ENCODE data around the gene GTF3C2. TPM values are rescaled to one million over a fixed set of nuclear protein-coding genes. Genes with fewer than 3 reads are reported as not detected.

GTF3C2 gene
- total RNA-seq, 1 experiment from 2014 or later = 89.3 TPM

DNA sequence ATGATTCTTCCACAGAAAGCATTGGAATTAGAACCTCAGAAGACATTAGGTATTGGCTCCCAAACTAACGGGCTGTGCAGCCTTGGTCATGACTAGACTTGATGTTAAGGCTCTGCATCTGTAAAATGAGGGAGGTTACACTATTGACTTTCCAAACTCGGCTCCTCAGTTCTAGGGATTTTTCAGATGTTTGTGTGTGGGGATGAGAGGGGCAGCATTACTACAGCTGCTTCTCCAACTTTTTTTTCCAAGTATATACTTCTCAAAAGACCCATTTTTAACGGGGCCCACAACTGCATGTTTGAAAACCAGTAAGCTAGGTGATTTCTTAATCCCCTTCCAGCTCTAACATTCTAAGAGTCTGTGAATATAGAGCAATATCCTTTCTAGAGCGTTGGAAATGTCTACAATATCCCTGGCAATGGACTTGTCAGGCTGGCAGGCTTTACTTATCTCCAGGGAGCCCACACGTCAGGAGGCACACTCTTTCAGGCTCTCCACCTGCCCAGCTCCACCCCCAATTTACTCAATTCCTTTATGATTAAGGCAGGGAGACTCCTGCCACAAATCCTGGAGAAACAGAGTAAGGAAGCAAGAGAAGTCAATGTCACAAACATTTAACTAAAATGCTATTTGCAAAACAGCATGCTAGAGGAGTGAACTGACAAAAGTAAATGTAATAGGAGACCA is 32.8 kb downstream of the GTF3C2 start:
- Histone ChIP-seq H3K9me3 (ENCODE audit: low read depth, low read length, poor library complexity, severe bottlenecking) (no peaks in the 10 kb centered on the region), H3K4me1 (ENCODE audit: insufficient read depth, low read length, poor library complexity, severe bottlenecking) (peaks cover 6% of the 10 kb centered on the region), H3K36me3 (ENCODE audit: insufficient read depth, low read length, poor library complexity, severe bottlenecking) (peaks cover 25% of the 10 kb centered on the region), H3K27me3 (replicated peaks; ENCODE audit: insufficient read depth, low read depth, low read length, poor library complexity) (no peaks in the 10 kb centered on the region), H3K4me3 (ENCODE audit: low read depth, low read length, poor library complexity, severe bottlenecking) (peak overlapping the region; percentile 65), H3K27ac (ENCODE audit: low read depth, low read length, poor library complexity, severe bottlenecking) (peak overlapping the region; percentile 96)
- ChIA-PET POLR2A (ENCODE audit: low non-redundant PET) (interaction anchor here (0.5 kb wide), 1 partner anchor 17 kb away, joined by 5 read pairs; no protein-coding TSS in a partner anchor), CTCF (interaction anchor here (1.0 kb wide), 1 partner anchor 44 kb away, joined by 4 read pairs; no protein-coding TSS in a partner anchor)
- no peak for TF ChIP-seq CTCF (conservative IDR thresholded peaks at IDR 0.05; ENCODE audit: low read depth, low read length)
- TF ChIP-seq EZH2 (IDR thresholded peaks at IDR 0.05; ENCODE audit: borderline replicate concordance, low read depth, low read length, poor library complexity, severe bottlenecking) = no peak
- intact Hi-C loops (cut with micrococcal nuclease; ENCODE audit: unreplicated experiment) = no loop called here
- BruUV-seq (replicated peaks) = no TSS peak
- no peak for DNase-seq (ENCODE audit: low spot score)

DNA sequence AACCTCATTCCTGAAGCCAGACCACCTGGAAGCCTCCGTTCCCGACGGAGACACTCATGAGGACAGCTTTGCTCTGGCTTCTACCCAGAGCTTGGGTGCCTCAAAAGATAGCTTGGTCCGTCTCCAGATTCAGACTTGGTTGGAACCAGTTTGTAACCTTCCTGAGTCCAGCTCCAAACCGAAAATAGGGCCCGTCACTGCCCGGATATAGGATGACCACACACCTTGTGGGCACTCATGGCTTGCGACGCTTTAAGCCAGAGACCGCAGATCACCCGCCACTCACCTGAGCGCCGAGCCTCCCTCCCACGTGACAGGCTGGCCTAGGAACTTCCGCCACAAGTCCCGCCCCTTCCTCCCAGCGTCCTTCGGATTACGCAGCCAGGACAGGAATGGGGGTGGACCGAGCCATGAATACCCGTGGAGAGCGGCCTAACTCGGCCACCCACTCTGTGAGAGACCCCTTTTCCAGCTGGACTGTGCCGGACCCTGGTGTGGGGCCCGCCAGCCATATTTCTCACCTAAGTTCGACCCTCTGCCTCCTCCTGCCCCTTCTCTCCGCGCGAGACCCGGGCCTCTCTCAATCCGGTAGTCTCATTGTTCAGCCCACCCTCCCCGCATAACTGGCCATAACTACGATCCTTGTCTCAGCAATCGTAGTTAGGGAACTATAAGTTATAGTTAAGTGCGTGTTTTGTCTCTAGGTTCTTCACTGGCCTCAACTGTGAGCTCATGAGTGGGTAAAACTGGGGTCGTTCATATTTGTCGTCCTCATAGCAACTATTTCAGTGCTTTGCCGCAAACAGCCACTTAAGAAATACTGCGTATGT is 33.6 kb downstream of the GTF3C2 start, which contains the start of gene MPV17:
Gene MPV17, minus strand, starts transcription at position 332 of the 830 bp plus-strand sequence. CDS start 580 bp downstream, outside the sequence.
- Histone ChIP-seq H3K9me3 (ENCODE audit: low read depth, low read length, poor library complexity, severe bottlenecking) (no peaks in the 10 kb centered on the region), H3K27ac (ENCODE audit: low read depth, low read length, poor library complexity, severe bottlenecking) (peak within 1 kb of the TSS; percentile 96), H3K27me3 (replicated peaks; ENCODE audit: insufficient read depth, low read depth, low read length, poor library complexity) (no peaks in the 10 kb centered on the region), H3K4me3 (ENCODE audit: low read depth, low read length, poor library complexity, severe bottlenecking) (peak within 1 kb of the TSS; percentile 65), H3K4me1 (ENCODE audit: insufficient read depth, low read length, poor library complexity, severe bottlenecking) (peaks cover 6% of the 10 kb centered on the region), H3K36me3 (ENCODE audit: insufficient read depth, low read length, poor library complexity, severe bottlenecking) (peaks cover 17% of the 10 kb centered on the region)
- TSS peak; percentile 96 for BruUV-seq (replicated peaks)
- intact Hi-C loops (cut with micrococcal nuclease; ENCODE audit: unreplicated experiment) = no loop called here
- ChIA-PET CTCF (interaction anchor here (0.6 to 1.0 kb wide), 2 partner anchors 44 to 198 kb away, joined by 4 to 6 read pairs; no protein-coding TSS in a partner anchor), POLR2A (ENCODE audit: low non-redundant PET) (interaction anchor here (0.5 kb wide), 1 partner anchor 17 kb away, joined by 5 read pairs; no protein-coding TSS in a partner anchor)
- TF ChIP-seq CTCF (conservative IDR thresholded peaks at IDR 0.05; ENCODE audit: low read depth, low read length) (no peak), EZH2 (IDR thresholded peaks at IDR 0.05; ENCODE audit: borderline replicate concordance, low read depth, low read length, poor library complexity, severe bottlenecking) (no peak)
- DNase-seq (ENCODE audit: low spot score) = peak; percentile 92

GRCh38 chr2:27322301-27322765 is 34.2 kb downstream of the GTF3C2 start:
- DNase-seq (ENCODE audit: low spot score) = no peak

More at GRCh38 chr2:27322301-27322765, 34.2 kb downstream of the GTF3C2 start:
- intact Hi-C loops (cut with micrococcal nuclease; ENCODE audit: unreplicated experiment) = no loop called here
- Histone ChIP-seq H3K27ac (ENCODE audit: low read depth, low read length, poor library complexity, severe bottlenecking) (peak overlapping the region; percentile 96), H3K36me3 (ENCODE audit: insufficient read depth, low read length, poor library complexity, severe bottlenecking) (peaks cover 15% of the 10 kb centered on the region), H3K27me3 (replicated peaks; ENCODE audit: insufficient read depth, low read depth, low read length, poor library complexity) (no peaks in the 10 kb centered on the region), H3K4me1 (ENCODE audit: insufficient read depth, low read length, poor library complexity, severe bottlenecking) (peaks cover 6% of the 10 kb centered on the region), H3K4me3 (ENCODE audit: low read depth, low read length, poor library complexity, severe bottlenecking) (peak overlapping the region; percentile 65), H3K9me3 (ENCODE audit: low read depth, low read length, poor library complexity, severe bottlenecking) (no peaks in the 10 kb centered on the region)
- CTCF ChIA-PET = interaction anchor here (0.6 kb wide), 1 partner anchor 197 kb away, joined by 6 read pairs; no protein-coding TSS in a partner anchor
- BruUV-seq (replicated peaks) = TSS peak; percentile 70
- TF ChIP-seq EZH2 (IDR thresholded peaks at IDR 0.05; ENCODE audit: borderline replicate concordance, low read depth, low read length, poor library complexity, severe bottlenecking) (no peak), CTCF (conservative IDR thresholded peaks at IDR 0.05; ENCODE audit: low read depth, low read length) (no peak)
- POLR2A ChIA-PET (ENCODE audit: low non-redundant PET) = no interaction called here

Measured in A673 (cell line).